ENCODE measurements around the gene ERMAP.

Gene ERMAP

GRCh38 chr1:42847111-42847595 is 30.2 kb downstream of the ERMAP start:
- H3K4me3 ChIP-seq (IDR thresholded peaks at IDR 0.05; ENCODE audit: insufficient read depth, low read depth, low read length) = peak overlapping the region; percentile 50
- no peak overlapping the region for H3K27ac ChIP-seq
- H3K4me1 ChIP-seq (ENCODE audit: low read depth, poor library complexity, severe bottlenecking) = peaks cover 13% of the 10 kb centered on the region
- peak overlapping the region; percentile 71 for H3K4me2 ChIP-seq
- H3K27me3 ChIP-seq (ENCODE audit: insufficient read depth, low read depth) = no peaks in the 10 kb centered on the region
- no peaks in the 10 kb centered on the region for H3K36me3 ChIP-seq (ENCODE audit: insufficient read depth)
- peaks cover 8% of the 10 kb centered on the region; the same call in 1 of the 2 replicates for H3K79me2 ChIP-seq (ENCODE audit: insufficient read depth, low read depth)
- TF ChIP-seq, protein P1, sequence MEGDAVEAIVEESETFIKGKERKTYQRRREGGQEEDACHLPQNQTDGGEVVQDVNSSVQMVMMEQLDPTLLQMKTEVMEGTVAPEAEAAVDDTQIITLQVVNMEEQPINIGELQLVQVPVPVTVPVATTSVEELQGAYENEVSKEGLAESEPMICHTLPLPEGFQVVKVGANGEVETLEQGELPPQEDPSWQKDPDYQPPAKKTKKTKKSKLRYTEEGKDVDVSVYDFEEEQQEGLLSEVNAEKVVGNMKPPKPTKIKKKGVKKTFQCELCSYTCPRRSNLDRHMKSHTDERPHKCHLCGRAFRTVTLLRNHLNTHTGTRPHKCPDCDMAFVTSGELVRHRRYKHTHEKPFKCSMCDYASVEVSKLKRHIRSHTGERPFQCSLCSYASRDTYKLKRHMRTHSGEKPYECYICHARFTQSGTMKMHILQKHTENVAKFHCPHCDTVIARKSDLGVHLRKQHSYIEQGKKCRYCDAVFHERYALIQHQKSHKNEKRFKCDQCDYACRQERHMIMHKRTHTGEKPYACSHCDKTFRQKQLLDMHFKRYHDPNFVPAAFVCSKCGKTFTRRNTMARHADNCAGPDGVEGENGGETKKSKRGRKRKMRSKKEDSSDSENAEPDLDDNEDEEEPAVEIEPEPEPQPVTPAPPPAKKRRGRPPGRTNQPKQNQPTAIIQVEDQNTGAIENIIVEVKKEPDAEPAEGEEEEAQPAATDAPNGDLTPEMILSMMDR (conservative IDR thresholded peaks at IDR 0.05; ENCODE audit: low read depth, low read length) = no peak
- peak overlapping the region; percentile 58; the same call in 1 of the 2 replicates for H3K9ac ChIP-seq
- H4K20me1 ChIP-seq (ENCODE audit: insufficient read depth) = no peaks in the 10 kb centered on the region
- H2AFZ ChIP-seq (ENCODE audit: low read depth) = peak overlapping the region; percentile 74

DNA sequence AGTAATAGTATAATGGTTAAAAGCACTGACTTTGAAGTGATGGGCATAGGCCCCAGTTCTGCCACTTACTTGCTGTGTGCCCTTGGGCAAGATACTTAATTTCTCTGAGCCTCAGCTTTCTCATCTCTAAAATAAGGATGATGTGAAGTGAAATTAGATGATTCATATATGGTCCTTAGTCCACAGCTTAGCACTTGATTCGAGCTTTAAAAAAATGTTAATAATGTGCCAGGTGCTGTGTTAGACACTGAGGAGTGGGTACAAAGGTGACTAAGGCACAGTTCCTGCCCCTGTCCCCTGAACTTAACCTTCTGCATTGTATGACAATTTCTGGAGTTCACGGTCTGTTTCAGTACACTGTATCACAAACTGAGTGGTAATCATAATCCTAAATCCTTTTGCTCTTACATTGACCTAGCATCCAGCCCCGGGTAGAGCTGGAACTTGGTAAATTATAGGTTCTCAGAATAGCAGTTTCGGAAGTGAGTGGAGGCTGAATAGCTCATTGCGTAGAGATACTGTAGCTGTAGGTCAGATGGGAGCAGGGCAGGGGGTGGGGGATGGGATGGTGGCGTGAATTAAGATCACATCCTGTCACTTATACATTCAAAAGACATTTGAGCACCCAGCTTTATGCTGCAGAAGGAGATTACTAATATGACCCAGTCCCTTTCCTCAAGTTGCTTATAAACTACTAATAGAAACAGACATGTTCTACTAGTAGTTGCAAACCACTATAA is 31.0 kb downstream of the ERMAP start:
- H3K27me3 ChIP-seq (ENCODE audit: insufficient read depth, low read depth) = no peaks in the 10 kb centered on the region
- no peaks in the 10 kb centered on the region for H4K20me1 ChIP-seq (ENCODE audit: insufficient read depth)
- H3K4me2 ChIP-seq = peak overlapping the region; percentile 71; the same call in 1 of the 2 replicates
- TF ChIP-seq, protein P1 (conservative IDR thresholded peaks at IDR 0.05; ENCODE audit: low read depth, low read length) = no peak
- peaks cover 8% of the 10 kb centered on the region; the same call in 1 of the 2 replicates for H3K79me2 ChIP-seq (ENCODE audit: insufficient read depth, low read depth)
- H3K27ac ChIP-seq = no peak overlapping the region
- peaks cover 13% of the 10 kb centered on the region for H3K4me1 ChIP-seq (ENCODE audit: low read depth, poor library complexity, severe bottlenecking)
- no peak overlapping the region for H3K4me3 ChIP-seq (IDR thresholded peaks at IDR 0.05; ENCODE audit: insufficient read depth, low read depth, low read length)
- H2AFZ ChIP-seq (ENCODE audit: low read depth) = no peak overlapping the region
- no peak overlapping the region for H3K9ac ChIP-seq
- no peaks in the 10 kb centered on the region for H3K36me3 ChIP-seq (ENCODE audit: insufficient read depth)

DNA sequence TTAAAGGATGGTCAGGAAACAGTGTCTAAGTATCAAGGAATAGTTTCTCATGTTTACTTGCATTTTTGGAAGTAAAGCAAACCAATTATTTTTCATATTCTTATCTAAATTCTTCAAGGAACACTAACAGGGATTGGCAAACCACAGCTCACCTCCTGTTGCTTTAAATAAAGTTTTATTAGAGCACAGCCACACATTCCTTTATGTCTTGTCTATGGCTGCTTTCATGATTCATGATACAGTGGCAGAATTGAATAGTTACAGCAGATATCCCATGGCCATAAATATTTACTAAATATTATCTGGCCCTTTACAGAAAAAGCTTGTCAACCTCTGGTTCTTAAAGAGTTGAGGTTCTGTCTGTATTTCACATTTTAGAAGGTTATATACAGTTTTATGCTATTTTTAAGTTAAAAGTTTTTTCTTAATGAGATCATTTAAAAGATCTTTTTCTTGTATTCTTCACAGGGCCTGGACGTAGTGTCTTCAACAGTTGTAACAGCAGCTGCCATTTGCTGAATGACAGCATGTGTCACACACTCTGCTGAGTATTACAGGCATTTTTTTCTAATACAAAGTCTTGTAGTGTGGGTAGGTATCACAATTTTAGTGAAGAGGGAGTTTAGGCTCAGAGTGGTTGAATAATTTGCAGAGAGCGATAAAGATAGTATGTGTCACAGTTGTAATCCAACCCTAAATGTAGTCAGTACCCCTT is 32.1 kb downstream of the ERMAP start:
- H3K36me3 ChIP-seq (ENCODE audit: insufficient read depth) = no peaks in the 10 kb centered on the region
- no peaks in the 10 kb centered on the region for H4K20me1 ChIP-seq (ENCODE audit: insufficient read depth)
- no peaks in the 10 kb centered on the region for H3K27me3 ChIP-seq (ENCODE audit: insufficient read depth, low read depth)
- no peak overlapping the region for H3K4me2 ChIP-seq
- H2AFZ ChIP-seq (ENCODE audit: low read depth) = no peak overlapping the region
- H3K27ac ChIP-seq = no peak overlapping the region
- peaks cover 13% of the 10 kb centered on the region for H3K4me1 ChIP-seq (ENCODE audit: low read depth, poor library complexity, severe bottlenecking)
- no peak overlapping the region for H3K9ac ChIP-seq
- H3K79me2 ChIP-seq (ENCODE audit: insufficient read depth, low read depth) = peaks cover 8% of the 10 kb centered on the region; the same call in 1 of the 2 replicates
- H3K4me3 ChIP-seq (IDR thresholded peaks at IDR 0.05; ENCODE audit: insufficient read depth, low read depth, low read length) = no peak overlapping the region
- TF ChIP-seq, protein P1 (conservative IDR thresholded peaks at IDR 0.05; ENCODE audit: low read depth, low read length) = no peak

- Histone ChIP-seq H3K9ac (no peak overlapping the region), H3K27me3 (ENCODE audit: insufficient read depth, low read depth) (no peaks in the 10 kb centered on the region), H2AFZ (ENCODE audit: low read depth) (no peak overlapping the region), H3K4me1 (ENCODE audit: low read depth, poor library complexity, severe bottlenecking) (peaks cover 13% of the 10 kb centered on the region), H3K4me3 (IDR thresholded peaks at IDR 0.05; ENCODE audit: insufficient read depth, low read depth, low read length) (no peak overlapping the region), H4K20me1 (ENCODE audit: insufficient read depth) (no peaks in the 10 kb centered on the region), H3K36me3 (ENCODE audit: insufficient read depth) (no peaks in the 10 kb centered on the region), H3K79me2 (ENCODE audit: insufficient read depth, low read depth) (peaks cover 8% of the 10 kb centered on the region; the same call in 1 of the 2 replicates), H3K4me2 (no peak overlapping the region), H3K27ac (no peak overlapping the region)
- TF ChIP-seq, protein P1 (conservative IDR thresholded peaks at IDR 0.05; ENCODE audit: low read depth, low read length) = no peak
Measured at GRCh38 chr1:42849944-42850343, 33.0 kb downstream of the ERMAP start.
